ENCODE measurements around the gene PLXNA1. TPM values are rescaled to one million over a fixed set of nuclear protein-coding genes. Genes with fewer than 3 reads are reported as not detected.

Gene PLXNA1
- total RNA-seq, 1 experiment from 2014 or later = 80.6 TPM

DNA sequence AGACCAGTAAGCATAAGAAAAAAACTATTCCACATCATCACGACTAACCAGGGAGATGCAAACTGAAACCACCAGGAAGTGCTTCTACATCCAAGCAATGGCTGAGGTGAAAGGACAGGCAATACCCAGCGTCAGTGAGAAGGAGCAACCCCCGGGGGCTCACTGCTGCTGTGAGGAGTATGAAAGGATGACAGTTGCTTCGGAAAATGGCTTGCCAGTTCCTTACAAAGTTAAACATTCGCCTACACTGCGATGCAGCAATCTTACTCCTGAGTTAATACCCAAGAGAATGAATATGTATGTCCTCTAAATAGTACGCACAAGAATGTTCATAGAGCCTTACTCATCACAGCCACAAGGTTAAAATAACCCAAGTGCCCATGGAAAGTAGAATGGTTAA, 13.3 kb upstream of the PLXNA1 start:
- intact Hi-C loops (cut with micrococcal nuclease; ENCODE audit: unreplicated experiment) (no loop called here), in situ Hi-C loops (cut with HindIII; ENCODE audit: low pct_unique_long_range_greater_than_20kb, low sequenced_read_pairs) (no loop called here)
- Histone ChIP-seq H3K4me3 (ENCODE audit: low read depth in 2 of 2, low read length in 2 of 2) (no peak overlapping the region), H3K4me1 (ENCODE audit: control insufficient read depth, insufficient read depth, low read length) (peaks cover 3% of the 10 kb centered on the region; the same call in 1 of the 2 replicates), H3K27me3 (ENCODE audit: control insufficient read depth, insufficient read depth, low read length) (no peaks in the 10 kb centered on the region), H3K36me3 (ENCODE audit: control insufficient read depth, insufficient read depth, low read length) (no peaks in the 10 kb centered on the region), H3K9me3 (ENCODE audit: control insufficient read depth, insufficient read depth, low read depth, low read length) (peaks cover 6% of the 10 kb centered on the region; the same call in 1 of the 2 replicates), H3K27ac (ENCODE audit: low read length) (no peak overlapping the region)
- ChIA-PET CTCF (no interaction called here), POLR2A (no interaction called here)
- no peak for DNase-seq (ENCODE audit: low read depth, low spot score)
- ATAC-seq = no peak
- TF ChIP-seq SIN3A (IDR thresholded peaks at IDR 0.05; ENCODE audit: borderline replicate concordance, insufficient read depth, low read depth, low read length) (no peak), TCF7L2 (IDR thresholded peaks at IDR 0.05; ENCODE audit: low read depth, low read length) (no peak), POLR2AphosphoS5 (IDR thresholded peaks at IDR 0.05; ENCODE audit: low read depth, low read length) (no peak), REST (IDR thresholded peaks at IDR 0.05; ENCODE audit: insufficient read depth in 1 of 2, low read depth in 2 of 2, low read length in 1 of 2) (no peak)
- TF ChIP-seq, protein P1, sequence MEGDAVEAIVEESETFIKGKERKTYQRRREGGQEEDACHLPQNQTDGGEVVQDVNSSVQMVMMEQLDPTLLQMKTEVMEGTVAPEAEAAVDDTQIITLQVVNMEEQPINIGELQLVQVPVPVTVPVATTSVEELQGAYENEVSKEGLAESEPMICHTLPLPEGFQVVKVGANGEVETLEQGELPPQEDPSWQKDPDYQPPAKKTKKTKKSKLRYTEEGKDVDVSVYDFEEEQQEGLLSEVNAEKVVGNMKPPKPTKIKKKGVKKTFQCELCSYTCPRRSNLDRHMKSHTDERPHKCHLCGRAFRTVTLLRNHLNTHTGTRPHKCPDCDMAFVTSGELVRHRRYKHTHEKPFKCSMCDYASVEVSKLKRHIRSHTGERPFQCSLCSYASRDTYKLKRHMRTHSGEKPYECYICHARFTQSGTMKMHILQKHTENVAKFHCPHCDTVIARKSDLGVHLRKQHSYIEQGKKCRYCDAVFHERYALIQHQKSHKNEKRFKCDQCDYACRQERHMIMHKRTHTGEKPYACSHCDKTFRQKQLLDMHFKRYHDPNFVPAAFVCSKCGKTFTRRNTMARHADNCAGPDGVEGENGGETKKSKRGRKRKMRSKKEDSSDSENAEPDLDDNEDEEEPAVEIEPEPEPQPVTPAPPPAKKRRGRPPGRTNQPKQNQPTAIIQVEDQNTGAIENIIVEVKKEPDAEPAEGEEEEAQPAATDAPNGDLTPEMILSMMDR (IDR thresholded peaks at IDR 0.05) = no peak
- no TSS peak for BruUV-seq (replicated peaks)

- Histone ChIP-seq H3K27me3 (ENCODE audit: control insufficient read depth, insufficient read depth, low read length) (no peaks in the 10 kb centered on the region), H3K27ac (ENCODE audit: low read length) (no peak overlapping the region), H3K9me3 (ENCODE audit: control insufficient read depth, insufficient read depth, low read depth, low read length) (peaks cover 9% of the 10 kb centered on the region; the same call in 1 of the 2 replicates), H3K4me3 (ENCODE audit: low read depth in 2 of 2, low read length in 2 of 2) (no peak overlapping the region), H3K36me3 (ENCODE audit: control insufficient read depth, insufficient read depth, low read length) (no peaks in the 10 kb centered on the region), H3K4me1 (ENCODE audit: control insufficient read depth, insufficient read depth, low read length) (peaks cover under 1% of the 10 kb centered on the region; the same call in 1 of the 2 replicates)
- BruUV-seq (replicated peaks) = no TSS peak
- ChIA-PET POLR2A (no interaction called here), CTCF (no interaction called here)
- intact Hi-C loops (cut with micrococcal nuclease; ENCODE audit: unreplicated experiment) (no loop called here), in situ Hi-C loops (cut with HindIII; ENCODE audit: low pct_unique_long_range_greater_than_20kb, low sequenced_read_pairs) (no loop called here)
- TF ChIP-seq POLR2AphosphoS5 (IDR thresholded peaks at IDR 0.05; ENCODE audit: low read depth, low read length) (no peak), REST (IDR thresholded peaks at IDR 0.05; ENCODE audit: insufficient read depth in 1 of 2, low read depth in 2 of 2, low read length in 1 of 2) (no peak), SIN3A (IDR thresholded peaks at IDR 0.05; ENCODE audit: borderline replicate concordance, insufficient read depth, low read depth, low read length) (no peak), TCF7L2 (IDR thresholded peaks at IDR 0.05; ENCODE audit: low read depth, low read length) (no peak)
- TF ChIP-seq, protein P1 (IDR thresholded peaks at IDR 0.05) = no peak
- DNase-seq (ENCODE audit: low read depth, low spot score) = no peak
- ATAC-seq = no peak
These were observed 12.8 kb upstream of the PLXNA1 start for GRCh38 chr3:126970101-126970500.

All from Panc1 (cell line).